Endothelial cell (in vitro differentiated cells): Measurements from ENCODE around the gene PHF8. TPM values are rescaled to one million over a fixed set of nuclear protein-coding genes. Genes with fewer than 3 reads are reported as not detected.

Experiments
- DNase-seq: peaks from one replicate; pipeline ENCODE4 v3.0.0; 2021; ENCODE audit warnings: low spot score
- H3K27ac Mint-ChIP-seq: one replicate; pipeline ENCODE4 v1.8.0; 2021; ENCODE audit warnings: mixed read lengths, inconsistent platforms; ENCODE audit not compliant: unreplicated experiment
- H3K27me3 Mint-ChIP-seq: one replicate; pipeline ENCODE4 v1.8.0; 2021; ENCODE audit warnings: mild to moderate bottlenecking, moderate library complexity, mixed read lengths, inconsistent platforms; ENCODE audit not compliant: unreplicated experiment
- H3K36me3 Mint-ChIP-seq: one replicate; pipeline ENCODE4 v1.8.0; 2021; ENCODE audit warnings: mild to moderate bottlenecking, low read depth, mixed read lengths, inconsistent platforms; ENCODE audit not compliant: unreplicated experiment
- H3K4me1 Mint-ChIP-seq: one replicate; pipeline ENCODE4 v1.8.0; 2021; ENCODE audit warnings: mild to moderate bottlenecking, mixed read lengths, inconsistent platforms; ENCODE audit not compliant: unreplicated experiment
- H3K4me3 Mint-ChIP-seq: one replicate; pipeline ENCODE4 v1.8.0; 2021; ENCODE audit warnings: mild to moderate bottlenecking, mixed read lengths, inconsistent platforms; ENCODE audit not compliant: unreplicated experiment
- H3K9me3 Mint-ChIP-seq: one replicate; pipeline ENCODE4 v1.8.0; 2021; ENCODE audit warnings: mixed read lengths, inconsistent platforms; ENCODE audit not compliant: unreplicated experiment
- total RNA-seq: library from RNA; stranded (reverse); fragmentation: NEBNext Ultra II Directional; extraction: Animal tissue kit (Norgen Biotek cat#: 25700); gene quantifications from one replicate; pipeline ENCODE4 v1.2.1, GENCODE V29; 2021; ENCODE audit not compliant: unreplicated experiment
- TF ChIP-seq, protein P1 (sequence below): fragments of 200-600 bp; sonication (generic); IDR thresholded peaks from one replicate; pipeline ENCODE4 v1.5.0; 2021; ENCODE audit warnings: antibody characterized with exemption; ENCODE audit not compliant: unreplicated experiment

PHF8 gene
- total RNA-seq, 1 donor from 2014 or later, result 29.3 TPM

DNA sequence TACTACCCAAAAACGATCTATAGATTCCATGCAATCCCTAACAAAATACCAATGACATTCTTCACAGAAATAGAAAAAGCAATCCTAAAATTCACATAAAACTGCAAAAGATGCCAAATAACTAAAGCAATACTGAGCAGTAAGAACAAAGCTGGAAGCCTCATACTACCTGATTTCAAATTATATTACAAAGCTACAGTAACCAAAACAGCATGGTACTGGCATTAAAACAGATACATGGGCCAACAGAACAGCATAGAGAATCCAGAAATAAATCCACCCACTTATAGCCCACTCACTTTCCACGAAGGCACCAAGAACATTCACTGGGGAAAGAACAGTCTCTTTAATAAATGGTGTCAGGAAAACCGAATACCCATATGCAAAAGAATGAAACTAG, 74.7 kb downstream of the PHF8 start:
- TF ChIP-seq, protein P1, sequence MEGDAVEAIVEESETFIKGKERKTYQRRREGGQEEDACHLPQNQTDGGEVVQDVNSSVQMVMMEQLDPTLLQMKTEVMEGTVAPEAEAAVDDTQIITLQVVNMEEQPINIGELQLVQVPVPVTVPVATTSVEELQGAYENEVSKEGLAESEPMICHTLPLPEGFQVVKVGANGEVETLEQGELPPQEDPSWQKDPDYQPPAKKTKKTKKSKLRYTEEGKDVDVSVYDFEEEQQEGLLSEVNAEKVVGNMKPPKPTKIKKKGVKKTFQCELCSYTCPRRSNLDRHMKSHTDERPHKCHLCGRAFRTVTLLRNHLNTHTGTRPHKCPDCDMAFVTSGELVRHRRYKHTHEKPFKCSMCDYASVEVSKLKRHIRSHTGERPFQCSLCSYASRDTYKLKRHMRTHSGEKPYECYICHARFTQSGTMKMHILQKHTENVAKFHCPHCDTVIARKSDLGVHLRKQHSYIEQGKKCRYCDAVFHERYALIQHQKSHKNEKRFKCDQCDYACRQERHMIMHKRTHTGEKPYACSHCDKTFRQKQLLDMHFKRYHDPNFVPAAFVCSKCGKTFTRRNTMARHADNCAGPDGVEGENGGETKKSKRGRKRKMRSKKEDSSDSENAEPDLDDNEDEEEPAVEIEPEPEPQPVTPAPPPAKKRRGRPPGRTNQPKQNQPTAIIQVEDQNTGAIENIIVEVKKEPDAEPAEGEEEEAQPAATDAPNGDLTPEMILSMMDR, result no peak
- no peak for DNase-seq
- Mint-ChIP-seq H3K4me1 (no peaks in the 10 kb centered on the region), H3K27ac (no peak overlapping the region), H3K4me3 (no peak overlapping the region), H3K36me3 (peaks cover 36% of the 10 kb centered on the region), H3K27me3 (peaks cover 3% of the 10 kb centered on the region), H3K9me3 (no peaks in the 10 kb centered on the region)

GRCh38 chrX:53950130-53950733, 94.0 kb downstream of the PHF8 start:
- Mint-ChIP-seq H3K36me3 (peaks cover 9% of the 10 kb centered on the region), H3K27ac (no peak overlapping the region), H3K27me3 (no peaks in the 10 kb centered on the region), H3K4me3 (no peak overlapping the region), H3K9me3 (no peaks in the 10 kb centered on the region), H3K4me1 (no peaks in the 10 kb centered on the region)
- TF ChIP-seq, protein P1, result no peak
- DNase-seq, result no peak

GRCh38 chrX:53940180-53940579, 104.1 kb downstream of the PHF8 start:
- Mint-ChIP-seq H3K27me3 (peaks cover 1% of the 10 kb centered on the region), H3K36me3 (peaks cover 38% of the 10 kb centered on the region), H3K27ac (no peak overlapping the region), H3K4me3 (no peak overlapping the region), H3K4me1 (peaks cover 7% of the 10 kb centered on the region), H3K9me3 (no peaks in the 10 kb centered on the region)
- DNase-seq, result no peak
- TF ChIP-seq, protein P1, result no peak

DNA sequence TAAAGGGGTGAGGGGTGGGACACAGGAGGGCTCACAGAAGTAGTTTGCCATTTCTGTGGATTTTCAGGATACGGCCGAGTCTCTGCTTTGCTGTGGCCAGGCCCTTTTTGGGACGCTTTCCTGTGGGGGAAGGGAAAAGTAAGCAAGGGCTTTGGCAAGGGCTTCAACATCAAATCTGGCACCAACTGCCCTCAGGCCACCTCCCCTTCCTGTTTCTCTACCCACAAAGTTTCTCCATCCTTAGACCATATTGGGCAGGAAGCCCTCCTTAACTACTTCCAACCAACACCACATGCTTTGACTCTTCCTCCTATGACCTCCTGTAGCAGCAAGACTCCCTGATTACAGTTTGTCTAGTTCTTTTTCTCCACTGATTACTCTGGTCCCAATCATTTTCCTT, 105.1 kb downstream of the PHF8 start:
- H3K4me1 Mint-ChIP-seq, result peaks cover 12% of the 10 kb centered on the region
- TF ChIP-seq, protein P1, result no peak
- H3K4me3 Mint-ChIP-seq, result no peak overlapping the region
- no peaks in the 10 kb centered on the region for H3K9me3 Mint-ChIP-seq
- no peak for DNase-seq
- H3K27me3 Mint-ChIP-seq, result peaks cover 1% of the 10 kb centered on the region
- H3K27ac Mint-ChIP-seq, result no peak overlapping the region
- H3K36me3 Mint-ChIP-seq, result peaks cover 38% of the 10 kb centered on the region

- Mint-ChIP-seq H3K9me3 (no peaks in the 10 kb centered on the region), H3K4me1 (peaks cover 5% of the 10 kb centered on the region), H3K27ac (no peak overlapping the region), H3K36me3 (no peaks in the 10 kb centered on the region), H3K4me3 (no peak overlapping the region), H3K27me3 (no peaks in the 10 kb centered on the region)
- DNase-seq, result no peak
- TF ChIP-seq, protein P1, result no peak
Measured at GRCh38 chrX:53930515-53931380, 113.5 kb downstream of the PHF8 start.
